ENCODE measurements around the gene ERGIC1. TPM values are rescaled to one million over a fixed set of nuclear protein-coding genes. Genes with fewer than 3 reads are reported as not detected.

ERGIC1 gene
- total and polyA plus RNA-seq, 2 experiments from 2014 or later: 25.2 to 92.2 TPM

- ATAC-seq: no peak
- H2AFZ ChIP-seq: no peak overlapping the region
Observed at GRCh38 chr5:172923539-172923938, 89.5 kb downstream of the ERGIC1 start.

More at GRCh38 chr5:172923539-172923938, 89.5 kb downstream of the ERGIC1 start:
- TF ChIP-seq EZH2phosphoT487 (IDR thresholded peaks at IDR 0.05; ENCODE audit: unreplicated experiment) (no peak), ZNF331 (CRISPR knock-in tag; IDR thresholded peaks at IDR 0.05; ENCODE audit: low read depth) (no peak), ZNF114 (CRISPR knock-in tag; IDR thresholded peaks at IDR 0.05) (no peak), REST (IDR thresholded peaks at IDR 0.05; ENCODE audit: unreplicated experiment) (no peak), CREB1 (CRISPR knock-in tag; IDR thresholded peaks at IDR 0.05; ENCODE audit: low read depth) (no peak), NANOG (IDR thresholded peaks at IDR 0.05; ENCODE audit: borderline replicate concordance) (no peak), EZH2 (IDR thresholded peaks at IDR 0.05; ENCODE audit: low read depth, unreplicated experiment) (no peak), CTCF (conservative IDR thresholded peaks at IDR 0.05; ENCODE audit: low read depth in 2 of 2) (no peak), POLR2AphosphoS5 (IDR thresholded peaks at IDR 0.05; ENCODE audit: low read depth) (no peak), ETS1 (IDR thresholded peaks at IDR 0.05) (no peak)
- Histone ChIP-seq H3K27ac (ENCODE audit: low read depth) (no peak overlapping the region), H3F3A (replicated peaks; ENCODE audit: low read depth) (no peaks in the 10 kb centered on the region), H4K20me1 (replicated peaks; ENCODE audit: insufficient read depth) (0 out of 2 replicates have a peak, but pooled peaks cover 2% of the 10 kb centered on the region), H3K36me3 (ENCODE audit: insufficient read depth) (peaks cover 3% of the 10 kb centered on the region; the same call in 1 of the 2 replicates), H3K27me3 (ENCODE audit: insufficient read depth) (no peaks in the 10 kb centered on the region), H3K79me2 (replicated peaks; ENCODE audit: insufficient read depth) (no peaks in the 10 kb centered on the region), H3K9me2 (ENCODE audit: insufficient read depth) (no peaks in the 10 kb centered on the region), H3K4me2 (no peak overlapping the region), H3K4me1 (ENCODE audit: insufficient read depth) (no peaks in the 10 kb centered on the region), H3K4me3 (no peak overlapping the region)
- peaks cover 13% of the 10 kb centered on the region for H3K27me3 Mint-ChIP-seq (ENCODE audit: insufficient read depth, low read depth, poor library complexity)
- no peak for DNase-seq (ENCODE audit: low spot score)
- no peak overlapping the region for H3K27ac Mint-ChIP-seq
- no peaks in the 10 kb centered on the region; the same call in 2 of the 3 replicates for H3K4me1 Mint-ChIP-seq
- no peaks in the 10 kb centered on the region; the same call in 2 of the 3 replicates for H3K9me3 Mint-ChIP-seq
- no peak overlapping the region for H3K4me3 Mint-ChIP-seq
- peaks cover 54% of the 10 kb centered on the region for H3K36me3 Mint-ChIP-seq (ENCODE audit: low read depth)
